Measurements from ENCODE around the gene GRIK1. TPM values are rescaled to one million over a fixed set of nuclear protein-coding genes. Genes with fewer than 3 reads are reported as not detected.
A peak's percentile ranks its signal among the peaks of the same experiment; 100 is the strongest.

GRIK1 gene
- polyA plus RNA-seq, 3 donors = not detected

GRCh38 chr21:29639366-29640079 lies 300.3 kb downstream of the GRIK1 start:
- Histone ChIP-seq H3K4me1 (ENCODE audit: control insufficient read depth in 1 of 2, insufficient read depth in 2 of 2, low read length in 2 of 2) (peaks cover 34 to 47% of the 10 kb centered on the region in 2 donors), H4K20me1 (ENCODE audit: insufficient read depth, low read length) (no peaks in the 10 kb centered on the region), H3K4me3 (replicated peaks in 1 of 3; ENCODE audit: low read depth in 2 of 3, low read length in 3 of 3) (peak overlapping the region in 2 of 3 experiments; percentile 23 to 49), H3K36me3 (replicated peaks in 1 of 2; ENCODE audit: control insufficient read depth in 1 of 2, insufficient read depth in 2 of 2, low read length in 2 of 2) (no peaks in the 10 kb centered on the region), H3K4me2 (replicated peaks; ENCODE audit: extremely low read depth, low read length, poor library complexity, severe bottlenecking) (peak overlapping the region; percentile 60), H2AFZ (ENCODE audit: insufficient read depth, low read depth, low read length, poor library complexity, severe bottlenecking) (no peak overlapping the region), H3K9me3 (replicated peaks in 1 of 2; ENCODE audit: control insufficient read depth in 1 of 2, insufficient read depth in 1 of 2, low read length in 2 of 2) (peaks cover 11% of the 10 kb centered on the region in 2 donors), H3K79me2 (ENCODE audit: insufficient read depth, low read length) (no peaks in the 10 kb centered on the region), H3K27ac (ENCODE audit: low read depth in 1 of 2, low read length in 2 of 2) (peak overlapping the region; percentile 90 to 93), H3K27me3 (ENCODE audit: control insufficient read depth in 2 of 2, insufficient read depth in 2 of 2, low read length in 2 of 2) (no peaks in the 10 kb centered on the region), H3K9ac (ENCODE audit: insufficient read depth, low read length, poor library complexity, severe bottlenecking) (peak overlapping the region; percentile 42)
- peak in 1 of 3 donors; percentile 22 for DNase-seq
- TF ChIP-seq, protein P1, sequence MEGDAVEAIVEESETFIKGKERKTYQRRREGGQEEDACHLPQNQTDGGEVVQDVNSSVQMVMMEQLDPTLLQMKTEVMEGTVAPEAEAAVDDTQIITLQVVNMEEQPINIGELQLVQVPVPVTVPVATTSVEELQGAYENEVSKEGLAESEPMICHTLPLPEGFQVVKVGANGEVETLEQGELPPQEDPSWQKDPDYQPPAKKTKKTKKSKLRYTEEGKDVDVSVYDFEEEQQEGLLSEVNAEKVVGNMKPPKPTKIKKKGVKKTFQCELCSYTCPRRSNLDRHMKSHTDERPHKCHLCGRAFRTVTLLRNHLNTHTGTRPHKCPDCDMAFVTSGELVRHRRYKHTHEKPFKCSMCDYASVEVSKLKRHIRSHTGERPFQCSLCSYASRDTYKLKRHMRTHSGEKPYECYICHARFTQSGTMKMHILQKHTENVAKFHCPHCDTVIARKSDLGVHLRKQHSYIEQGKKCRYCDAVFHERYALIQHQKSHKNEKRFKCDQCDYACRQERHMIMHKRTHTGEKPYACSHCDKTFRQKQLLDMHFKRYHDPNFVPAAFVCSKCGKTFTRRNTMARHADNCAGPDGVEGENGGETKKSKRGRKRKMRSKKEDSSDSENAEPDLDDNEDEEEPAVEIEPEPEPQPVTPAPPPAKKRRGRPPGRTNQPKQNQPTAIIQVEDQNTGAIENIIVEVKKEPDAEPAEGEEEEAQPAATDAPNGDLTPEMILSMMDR (IDR thresholded peaks at IDR 0.05) = no peak
- intact Hi-C loops (cut with micrococcal nuclease) = loop anchor here in 1 of 2 donors (2.0 kb wide), 1 partner anchor 17 kb away; no protein-coding TSS in a partner anchor
- Mint-ChIP-seq H3K27ac (peak overlapping the region; percentile 94 to 99 (median 97)), H3K27me3 (ENCODE audit: low read depth in 3 of 3) (no peaks in the 10 kb centered on the region), H3K4me1 (peaks cover 41% of the 10 kb centered on the region), H3K36me3 (peaks cover 13 to 15% of the 10 kb centered on the region in 2 donors), H3K9me3 (peaks cover 0 to 25% (median 12%) of the 10 kb centered on the region in 7 donors), H3K4me3 (peak overlapping the region in 1 of 2 donors; percentile 72)
- 39% methylated on average over 2 of the region's 5 CpGs for WGBS (ENCODE audit: insufficient coverage)

- intact Hi-C loops (cut with micrococcal nuclease) = no loop called here
- Mint-ChIP-seq H3K4me3 (peak overlapping the region in 1 of 2 donors; percentile 72), H3K9me3 (peaks cover 0 to 25% (median 12%) of the 10 kb centered on the region in 7 donors), H3K27ac (peak overlapping the region; percentile 94 to 99 (median 97)), H3K36me3 (peaks cover 13 to 16% of the 10 kb centered on the region in 2 donors), H3K27me3 (ENCODE audit: low read depth in 3 of 3) (no peaks in the 10 kb centered on the region), H3K4me1 (peaks cover 41% of the 10 kb centered on the region)
- Histone ChIP-seq H3K27ac (ENCODE audit: low read depth in 1 of 2, low read length in 2 of 2) (peak overlapping the region; percentile 90 to 93), H3K9me3 (replicated peaks in 1 of 2; ENCODE audit: control insufficient read depth in 1 of 2, insufficient read depth in 1 of 2, low read length in 2 of 2) (peaks cover 11% of the 10 kb centered on the region in 2 donors), H3K4me2 (replicated peaks; ENCODE audit: extremely low read depth, low read length, poor library complexity, severe bottlenecking) (peak overlapping the region; percentile 60), H2AFZ (ENCODE audit: insufficient read depth, low read depth, low read length, poor library complexity, severe bottlenecking) (no peak overlapping the region), H3K36me3 (replicated peaks in 1 of 2; ENCODE audit: control insufficient read depth in 1 of 2, insufficient read depth in 2 of 2, low read length in 2 of 2) (no peaks in the 10 kb centered on the region), H3K4me1 (ENCODE audit: control insufficient read depth in 1 of 2, insufficient read depth in 2 of 2, low read length in 2 of 2) (peaks cover 34 to 47% of the 10 kb centered on the region in 2 donors), H3K27me3 (ENCODE audit: control insufficient read depth in 2 of 2, insufficient read depth in 2 of 2, low read length in 2 of 2) (no peaks in the 10 kb centered on the region), H4K20me1 (ENCODE audit: insufficient read depth, low read length) (no peaks in the 10 kb centered on the region), H3K79me2 (ENCODE audit: insufficient read depth, low read length) (no peaks in the 10 kb centered on the region), H3K9ac (ENCODE audit: insufficient read depth, low read length, poor library complexity, severe bottlenecking) (peak overlapping the region; percentile 42), H3K4me3 (replicated peaks in 1 of 3; ENCODE audit: low read depth in 2 of 3, low read length in 3 of 3) (peak overlapping the region in 1 of 3 experiments; percentile 49)
- no CpG with 5 or more reads among the region's 2 CpGs for WGBS (ENCODE audit: insufficient coverage)
- peak; percentile 59 to 80 (median 80) for DNase-seq
- TF ChIP-seq, protein P1 (IDR thresholded peaks at IDR 0.05) = no peak
Observed at GRCh38 chr21:29638761-29639327, 301.0 kb downstream of the GRIK1 start.
